ENCODE results near the gene THSD8. TPM values are rescaled to one million over a fixed set of nuclear protein-coding genes. Genes with fewer than 3 reads are reported as not detected.

THSD8 gene
- total RNA-seq, 4 donors from 2014 or later = 0.65 TPM; not detected in 3

GRCh38 chr19:12786952-12787351 is 14.9 kb upstream of the THSD8 start:
- intact Hi-C loops (cut with DNase I) = no loop called here
- DNase-seq (ENCODE audit: extremely low spot score) = no peak
- peak overlapping the region; percentile 97 to 99 (median 99) for H3K27ac ChIP-seq (replicated peaks in 1 of 4)
- TF ChIP-seq EP300 (IDR thresholded peaks at IDR 0.05) = no peak
- H3K4me1 ChIP-seq = peaks cover 58 to 86% (median 80%) of the 10 kb centered on the region in 4 donors
- 100% methylated on average over 2 of the region's 3 CpGs for WGBS
- no peak overlapping the region for H3K4me3 ChIP-seq
- H3K9me3 ChIP-seq = peaks cover 0 to 3% (median 0%) of the 10 kb centered on the region in 4 donors
- no peaks in the 10 kb centered on the region for H3K36me3 ChIP-seq
- no peaks in the 10 kb centered on the region for H3K27me3 ChIP-seq

- Histone ChIP-seq H3K36me3 (peaks cover 0 to 4% (median 0%) of the 10 kb centered on the region in 4 donors), H3K27me3 (no peaks in the 10 kb centered on the region), H3K4me3 (no peak overlapping the region), H3K27ac (replicated peaks in 1 of 4) (peak overlapping the region; percentile 97 to 99 (median 99)), H3K9me3 (peaks cover 0 to 3% (median 0%) of the 10 kb centered on the region in 4 donors), H3K4me1 (peaks cover 54 to 81% (median 75%) of the 10 kb centered on the region in 4 donors)
- 75% methylated on average over 10 of the region's 10 CpGs for WGBS
- no peak for TF ChIP-seq POLR2AphosphoS5 (IDR thresholded peaks at IDR 0.05)
- no peak for TF ChIP-seq POLR2A (IDR thresholded peaks at IDR 0.05; ENCODE audit: low read depth)
- TF ChIP-seq CTCF (IDR thresholded peaks at IDR 0.05) = no peak
- no peak for TF ChIP-seq EP300 (IDR thresholded peaks at IDR 0.05)
- intact Hi-C loops (cut with DNase I) = no loop called here
- DNase-seq (ENCODE audit: extremely low spot score) = no peak
Observed at GRCh38 chr19:12787458-12787857, 14.4 kb upstream of the THSD8 start.

GRCh38 chr19:12788042-12788681 is 13.7 kb upstream of the THSD8 start:
- peak overlapping the region; percentile 87 to 97 (median 90) for H3K4me3 ChIP-seq
- peaks cover 49 to 74% (median 69%) of the 10 kb centered on the region in 4 donors for H3K4me1 ChIP-seq

GRCh38 chr19:12788682-12789097 is 13.2 kb upstream of the THSD8 start:
- intact Hi-C loops (cut with DNase I) = no loop called here
- Histone ChIP-seq H3K4me3 (peak overlapping the region; percentile 87 to 97 (median 90)), H3K27ac (replicated peaks in 1 of 4) (peak overlapping the region; percentile 97 to 99 (median 99)), H3K36me3 (peaks cover 0 to 10% (median 0%) of the 10 kb centered on the region in 4 donors), H3K9me3 (peaks cover 0 to 3% (median 0%) of the 10 kb centered on the region in 4 donors), H3K4me1 (peaks cover 44 to 69% (median 64%) of the 10 kb centered on the region in 4 donors), H3K27me3 (no peaks in the 10 kb centered on the region)
- DNase-seq (ENCODE audit: extremely low spot score) = no peak
- 0% methylated on average over 6 of the region's 12 CpGs for WGBS
- no peak for TF ChIP-seq EP300 (IDR thresholded peaks at IDR 0.05)
- no peak for TF ChIP-seq POLR2A (IDR thresholded peaks at IDR 0.05; ENCODE audit: low read depth)
- no peak for TF ChIP-seq CTCF (IDR thresholded peaks at IDR 0.05)
- TF ChIP-seq POLR2AphosphoS5 (IDR thresholded peaks at IDR 0.05) = peak in 1 of 2 donors; percentile 69

More at GRCh38 chr19:12788042-12788681, 13.7 kb upstream of the THSD8 start:
- 35% methylated on average over 4 of the region's 4 CpGs for WGBS
- DNase-seq (ENCODE audit: extremely low spot score) = no peak
- Histone ChIP-seq H3K36me3 (peaks cover 0 to 10% (median 0%) of the 10 kb centered on the region in 4 donors), H3K27ac (replicated peaks in 1 of 4) (peak overlapping the region; percentile 97 to 99 (median 99)), H3K27me3 (no peaks in the 10 kb centered on the region), H3K9me3 (peaks cover 0 to 3% (median 0%) of the 10 kb centered on the region in 4 donors)
- TF ChIP-seq EP300 (IDR thresholded peaks at IDR 0.05) = no peak
- TF ChIP-seq POLR2A (IDR thresholded peaks at IDR 0.05; ENCODE audit: low read depth) = no peak
- TF ChIP-seq POLR2AphosphoS5 (IDR thresholded peaks at IDR 0.05) = no peak
- TF ChIP-seq CTCF (IDR thresholded peaks at IDR 0.05) = no peak
- intact Hi-C loops (cut with DNase I) = no loop called here

GRCh38 chr19:12789098-12789903 is 12.6 kb upstream of the THSD8 start:
- Histone ChIP-seq H3K27me3 (no peaks in the 10 kb centered on the region), H3K4me3 (peak overlapping the region; percentile 87 to 97 (median 90)), H3K36me3 (peaks cover 0 to 10% (median 0%) of the 10 kb centered on the region in 4 donors), H3K27ac (replicated peaks in 1 of 4) (peak overlapping the region; percentile 97 to 99 (median 99)), H3K9me3 (peaks cover 0 to 3% (median 0%) of the 10 kb centered on the region in 4 donors), H3K4me1 (peaks cover 41 to 69% (median 64%) of the 10 kb centered on the region in 4 donors)
- intact Hi-C loops (cut with DNase I) = no loop called here
- 0% methylated on average over 9 of the region's 46 CpGs for WGBS
- DNase-seq (ENCODE audit: extremely low spot score) = no peak
- no peak for TF ChIP-seq EP300 (IDR thresholded peaks at IDR 0.05)
- no peak for TF ChIP-seq POLR2AphosphoS5 (IDR thresholded peaks at IDR 0.05)
